ENCODE data around the gene LRRC19. TPM values are rescaled to one million over a fixed set of nuclear protein-coding genes. Genes with fewer than 3 reads are reported as not detected.

The LRRC19 gene
- total RNA-seq, 1 experiment from 2014 or later, result not detected

DNA sequence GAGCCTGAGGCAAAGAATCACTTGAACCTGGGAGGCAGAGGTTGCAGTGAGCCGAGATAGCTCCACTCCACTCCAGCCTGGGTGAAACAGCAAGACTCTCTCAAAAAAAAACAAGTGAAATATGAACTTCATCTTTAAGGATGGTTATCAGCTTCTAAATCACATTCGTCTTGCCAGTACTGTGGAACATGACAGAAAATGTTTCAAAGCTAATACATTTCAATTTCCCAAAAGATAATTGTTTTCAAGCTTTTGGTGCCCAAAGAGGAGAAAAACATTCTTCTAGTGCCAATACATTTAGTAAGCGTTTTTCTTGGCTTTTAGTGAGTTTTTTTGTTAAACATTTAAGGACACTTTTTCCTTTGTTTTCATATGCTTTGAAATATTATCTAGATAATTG, 53.7 kb downstream of the LRRC19 start:
- no peak for DNase-seq (ENCODE audit: low spot score)
- H3K36me3 ChIP-seq (ENCODE audit: insufficient read depth, low read length, poor library complexity, severe bottlenecking), result no peaks in the 10 kb centered on the region
- H3K4me1 ChIP-seq (ENCODE audit: insufficient read depth, low read length, poor library complexity, severe bottlenecking), result no peaks in the 10 kb centered on the region
- CTCF ChIA-PET, result no interaction called here
- H3K4me3 ChIP-seq (ENCODE audit: low read depth, low read length, poor library complexity, severe bottlenecking), result no peak overlapping the region
- no peak for TF ChIP-seq CTCF (conservative IDR thresholded peaks at IDR 0.05; ENCODE audit: low read depth, low read length)
- no peak for TF ChIP-seq EZH2 (IDR thresholded peaks at IDR 0.05; ENCODE audit: borderline replicate concordance, low read depth, low read length, poor library complexity, severe bottlenecking)
- no TSS peak for BruUV-seq (replicated peaks)
- POLR2A ChIA-PET (ENCODE audit: low non-redundant PET), result no interaction called here
- no peak overlapping the region for H3K27ac ChIP-seq (ENCODE audit: low read depth, low read length, poor library complexity, severe bottlenecking)
- H3K27me3 ChIP-seq (replicated peaks; ENCODE audit: insufficient read depth, low read depth, low read length, poor library complexity), result no peaks in the 10 kb centered on the region
- H3K9me3 ChIP-seq (ENCODE audit: low read depth, low read length, poor library complexity, severe bottlenecking), result no peaks in the 10 kb centered on the region
- intact Hi-C loops (cut with micrococcal nuclease; ENCODE audit: unreplicated experiment), result no loop called here

GRCh38 chr9:26950521-26950920, 55.0 kb downstream of the LRRC19 start:
- Histone ChIP-seq H3K4me3 (ENCODE audit: low read depth, low read length, poor library complexity, severe bottlenecking) (no peak overlapping the region), H3K9me3 (ENCODE audit: low read depth, low read length, poor library complexity, severe bottlenecking) (no peaks in the 10 kb centered on the region), H3K27ac (ENCODE audit: low read depth, low read length, poor library complexity, severe bottlenecking) (no peak overlapping the region), H3K27me3 (replicated peaks; ENCODE audit: insufficient read depth, low read depth, low read length, poor library complexity) (no peaks in the 10 kb centered on the region), H3K36me3 (ENCODE audit: insufficient read depth, low read length, poor library complexity, severe bottlenecking) (no peaks in the 10 kb centered on the region), H3K4me1 (ENCODE audit: insufficient read depth, low read length, poor library complexity, severe bottlenecking) (no peaks in the 10 kb centered on the region)
- CTCF ChIA-PET, result no interaction called here
- TF ChIP-seq CTCF (conservative IDR thresholded peaks at IDR 0.05; ENCODE audit: low read depth, low read length) (no peak), EZH2 (IDR thresholded peaks at IDR 0.05; ENCODE audit: borderline replicate concordance, low read depth, low read length, poor library complexity, severe bottlenecking) (no peak)
- intact Hi-C loops (cut with micrococcal nuclease; ENCODE audit: unreplicated experiment), result no loop called here
- no peak for DNase-seq (ENCODE audit: low spot score)
- BruUV-seq (replicated peaks), result no TSS peak
- POLR2A ChIA-PET (ENCODE audit: low non-redundant PET), result no interaction called here

- TF ChIP-seq EZH2 (IDR thresholded peaks at IDR 0.05; ENCODE audit: borderline replicate concordance, low read depth, low read length, poor library complexity, severe bottlenecking), result no peak
- no peak for TF ChIP-seq CTCF (conservative IDR thresholded peaks at IDR 0.05; ENCODE audit: low read depth, low read length)
- intact Hi-C loops (cut with micrococcal nuclease; ENCODE audit: unreplicated experiment), result no loop called here
- H3K4me1 ChIP-seq (ENCODE audit: insufficient read depth, low read length, poor library complexity, severe bottlenecking), result no peaks in the 10 kb centered on the region
- H3K36me3 ChIP-seq (ENCODE audit: insufficient read depth, low read length, poor library complexity, severe bottlenecking), result no peaks in the 10 kb centered on the region
- no peak for DNase-seq (ENCODE audit: low spot score)
- CTCF ChIA-PET, result no interaction called here
- BruUV-seq (replicated peaks), result no TSS peak
- H3K27ac ChIP-seq (ENCODE audit: low read depth, low read length, poor library complexity, severe bottlenecking), result no peak overlapping the region
- no peaks in the 10 kb centered on the region for H3K27me3 ChIP-seq (replicated peaks; ENCODE audit: insufficient read depth, low read depth, low read length, poor library complexity)
- POLR2A ChIA-PET (ENCODE audit: low non-redundant PET), result no interaction called here
- no peak overlapping the region for H3K4me3 ChIP-seq (ENCODE audit: low read depth, low read length, poor library complexity, severe bottlenecking)
- H3K9me3 ChIP-seq (ENCODE audit: low read depth, low read length, poor library complexity, severe bottlenecking), result no peaks in the 10 kb centered on the region
Observed at GRCh38 chr9:26949637-26950069, 55.8 kb downstream of the LRRC19 start.
